Endothelial cell of umbilical vein (primary cell): ENCODE results near the gene ZNF474. TPM values are rescaled to one million over a fixed set of nuclear protein-coding genes. Genes with fewer than 3 reads are reported as not detected.
"Not testable (repeated sequence)": the region's sequence is repeated elsewhere in the genome, so short reads cannot be mapped to it uniquely, and the experiment has no call there.

Experiments
- BruUV-seq: library from RNA; stranded (reverse); fragments of 400-500 nt; replicated peaks from 2 replicates; lab custom pipeline; 2021; lab: Mats Ljungman, UMichigan
- CTCF ChIA-PET: fragments of 300-600, 350-600 bp; sonication (Branson Sonifier 250); formaldehyde crosslinking; loops from one replicate; lab custom pipeline; 2021; ENCODE audit warnings: antibody characterized with exemption, inconsistent platforms; lab: Charles Lee
- POLR2A ChIA-PET: fragments of 300-600, 350-600 bp; sonication (Branson Sonifier 250); formaldehyde crosslinking; loops from one replicate; lab custom pipeline; 2021; ENCODE audit warnings: antibody characterized with exemption, inconsistent platforms; lab: Charles Lee
- DNase-seq: peaks from one replicate; pipeline ENCODE4 v3.0.0-alpha.2; 2011; ENCODE audit warnings: low read depth, low spot score
- FAIRE-seq: peaks from 2 replicates; lab custom pipeline; 2011; peaks lifted over from hg19 to GRCh38; lab: Jason Lieb, UNC
- H2AFZ ChIP-seq: 2 replicates; pipeline ENCODE4 v1.6.0; 2012; ENCODE audit warnings: low read depth, low read length, control low read depth, inconsistent platforms
- H3K27ac ChIP-seq: 2 replicates; pipeline ENCODE4 v1.5.1; 2011; ENCODE audit warnings: low read depth, mild to moderate bottlenecking, control low read depth, low read length, moderate library complexity; ENCODE audit not compliant: insufficient read depth
- H3K27me3 ChIP-seq, 2 experiments: 2 replicates each; pipeline versions ENCODE4 v1.6.0 to v1.6.1; 2011; ENCODE audit warnings: low read length in 2 of 2, mixed read lengths in 1 of 2; ENCODE audit not compliant: control insufficient read depth in 2 of 2, insufficient read depth in 2 of 2
- H3K36me3 ChIP-seq, 2 experiments: 2 replicates in 1 of 2; 3 replicates in 1 of 2; pipeline ENCODE4 v1.5.1; 2011; ENCODE audit warnings: low read length in 2 of 2, mild to moderate bottlenecking in 1 of 2, moderate library complexity in 1 of 2; ENCODE audit not compliant: control insufficient read depth in 2 of 2, insufficient read depth in 2 of 2; ENCODE audit errors: extremely low read depth in 1 of 2
- H3K4me1 ChIP-seq: 3 replicates; pipeline ENCODE4 v1.5.1; 2011; ENCODE audit warnings: mild to moderate bottlenecking, low read length; ENCODE audit not compliant: control insufficient read depth, insufficient read depth; ENCODE audit errors: extremely low read depth
- H3K4me2 ChIP-seq: 2 replicates; pipeline ENCODE4 v1.6.1; 2011; ENCODE audit warnings: low read length, control low read depth, mixed read lengths; ENCODE audit not compliant: insufficient read depth
- H3K4me3 ChIP-seq, 3 experiments: fragments of 200-600 bp in 1 of 3; sonication (generic), shearing (Covaris generic) in 1 of 3; replicated peaks in 1 of 3; 2 replicates each; pipeline ENCODE4 v1.5.1; 2011 to 2016; ENCODE audit warnings: control low read depth in 3 of 3, low read length in 3 of 3, mild to moderate bottlenecking in 2 of 3, inconsistent platforms in 1 of 3, low read depth in 1 of 3, moderate library complexity in 1 of 3; ENCODE audit not compliant: insufficient read depth in 1 of 3
- H3K79me2 ChIP-seq: 2 replicates; pipeline ENCODE4 v1.6.0; 2012; ENCODE audit warnings: low read length, inconsistent platforms; ENCODE audit not compliant: control insufficient read depth, insufficient read depth
- H3K9ac ChIP-seq: replicated peaks from 2 replicates; pipeline ENCODE3; 2011; ENCODE audit warnings: low read length, control low read depth; ENCODE audit not compliant: insufficient read depth; ENCODE audit errors: extremely low read depth
- H3K9me1 ChIP-seq: replicated peaks from 3 replicates; pipeline ENCODE4 v1.6.0; 2011; ENCODE audit warnings: mild to moderate bottlenecking, low read length; ENCODE audit not compliant: control insufficient read depth, insufficient read depth; ENCODE audit errors: extremely low read depth
- H3K9me3 ChIP-seq: replicated peaks from 2 replicates; pipeline ENCODE4 v1.5.1; 2012; ENCODE audit warnings: low read length, inconsistent platforms; ENCODE audit not compliant: control insufficient read depth, insufficient read depth
- H4K20me1 ChIP-seq: replicated peaks from 2 replicates; pipeline ENCODE3; 2011; ENCODE audit warnings: mild to moderate bottlenecking, low read length; ENCODE audit not compliant: control insufficient read depth, insufficient read depth; ENCODE audit errors: extremely low read depth
- EZH2 ChIP-seq: IDR thresholded peaks from 2 replicates; pipeline ENCODE4 v1.6.1; 2012; ENCODE audit warnings: borderline replicate concordance, low read depth, mild to moderate bottlenecking, moderate library complexity, low read length, inconsistent platforms; ENCODE audit not compliant: severe bottlenecking
- FOS ChIP-seq: IDR thresholded peaks from 2 replicates; pipeline ENCODE4 v1.6.1; 2011; ENCODE audit warnings: mild to moderate bottlenecking, low read length, moderate library complexity, borderline replicate concordance; ENCODE audit not compliant: insufficient read depth
- GATA2 ChIP-seq: IDR thresholded peaks from 2 replicates; pipeline ENCODE4 v1.7.0; 2011; ENCODE audit warnings: low read depth, mild to moderate bottlenecking, moderate library complexity, mixed read lengths, low read length; ENCODE audit not compliant: insufficient read length, insufficient read depth
- JUN ChIP-seq: IDR thresholded peaks from 2 replicates; pipeline ENCODE4 v1.6.1; 2011; ENCODE audit warnings: borderline replicate concordance, low read depth; ENCODE audit not compliant: insufficient read length, insufficient read depth
- MAX ChIP-seq: IDR thresholded peaks from 2 replicates; pipeline ENCODE4 v1.6.1; 2011; ENCODE audit not compliant: insufficient read depth, insufficient read length
- MYC ChIP-seq: IDR thresholded peaks from one replicate; pipeline ENCODE4 v1.6.1; 2011; ENCODE audit warnings: mild to moderate bottlenecking, low read depth, low read length
- POLR2A ChIP-seq: IDR thresholded peaks from 2 replicates; pipeline ENCODE4 v1.6.1; 2012; ENCODE audit warnings: low read depth, mild to moderate bottlenecking, control low read depth, low read length
- POLR2AphosphoS5 ChIP-seq: IDR thresholded peaks from 2 replicates; pipeline ENCODE4 v1.6.1; 2012; ENCODE audit warnings: low read depth, mild to moderate bottlenecking, control low read depth, low read length, moderate library complexity; ENCODE audit not compliant: insufficient read depth
- dilution Hi-C: fragments of 300-500 bp; cut with MboI; formaldehyde crosslinking; loops from one replicate; pipeline ENCODE4 v1.15.0; 2019; ENCODE audit warnings: low sequenced_read_pairs; ENCODE audit not compliant: extremely low pct_ligation_motif_present
- intact Hi-C: fragments of 100-400 bp; cut with micrococcal nuclease; formaldehyde crosslinking; loops from one replicate; pipeline ENCODE4 v1.10.0; 2022
- polyA plus RNA-seq, 4 experiments: library from polyadenylated mRNA; depleted of rRNA in 3 of 4; stranded (reverse) in 3 of 4; unstranded in 1 of 4; fragments of >200 nt; gene quantifications; 2 replicates each; pipeline versions ENCODE4 v1.2.1 to v1.2.3, GENCODE V29; 2011 to 2012; ENCODE audit warnings: missing spikeins in 1 of 4
- total RNA-seq: library from RNA; stranded (reverse); gene quantifications from 2 replicates; pipeline ENCODE4 v1.2.3, GENCODE V29; 2021
- TF ChIP-seq, protein P1 (sequence below), 2 donors: IDR thresholded peaks; 1 replicate in 1 of 2; 2 replicates in 1 of 2; pipeline ENCODE4 v1.5.1; 2011; ENCODE audit warnings: low read length in 2 of 2, mild to moderate bottlenecking in 2 of 2, moderate library complexity in 2 of 2, control low read depth in 1 of 2, inconsistent platforms in 1 of 2, low read depth in 1 of 2; ENCODE audit not compliant: insufficient read depth in 1 of 2; ENCODE audit errors: extremely low read depth in 1 of 2

ZNF474 gene
- total and polyA plus RNA-seq, 2 donors (not counting 3 experiments of a cell fraction or from before 2014, with no cell fraction given) = 0.03 TPM; not detected in 1

GRCh38 chr5:122093415-122094180 is 35.7 kb upstream of the ZNF474 start:
- Histone ChIP-seq H3K36me3 (no peaks in the 10 kb centered on the region), H3K9ac (no peak overlapping the region), H3K27ac (no peak overlapping the region), H3K9me3 (no peaks in the 10 kb centered on the region), H4K20me1 (no peaks in the 10 kb centered on the region), H3K4me1 (peaks cover 19% of the 10 kb centered on the region), H3K4me2 (no peak overlapping the region), H3K79me2 (no peaks in the 10 kb centered on the region), H3K9me1 (no peaks in the 10 kb centered on the region), H2AFZ (no peak overlapping the region), H3K4me3 (no peak overlapping the region), H3K27me3 (no peaks in the 10 kb centered on the region)
- no TSS peak for BruUV-seq
- FAIRE-seq (no peak), DNase-seq (no peak)
- dilution Hi-C loops = loop anchor here (25.0 kb wide), 1 partner anchor 94 kb away; no protein-coding TSS in a partner anchor
- intact Hi-C loops = loop anchor here (2.0 to 5.0 kb wide), 2 partner anchors 63 to 324 kb away; no protein-coding TSS in a partner anchor
- TF ChIP-seq, protein P1, sequence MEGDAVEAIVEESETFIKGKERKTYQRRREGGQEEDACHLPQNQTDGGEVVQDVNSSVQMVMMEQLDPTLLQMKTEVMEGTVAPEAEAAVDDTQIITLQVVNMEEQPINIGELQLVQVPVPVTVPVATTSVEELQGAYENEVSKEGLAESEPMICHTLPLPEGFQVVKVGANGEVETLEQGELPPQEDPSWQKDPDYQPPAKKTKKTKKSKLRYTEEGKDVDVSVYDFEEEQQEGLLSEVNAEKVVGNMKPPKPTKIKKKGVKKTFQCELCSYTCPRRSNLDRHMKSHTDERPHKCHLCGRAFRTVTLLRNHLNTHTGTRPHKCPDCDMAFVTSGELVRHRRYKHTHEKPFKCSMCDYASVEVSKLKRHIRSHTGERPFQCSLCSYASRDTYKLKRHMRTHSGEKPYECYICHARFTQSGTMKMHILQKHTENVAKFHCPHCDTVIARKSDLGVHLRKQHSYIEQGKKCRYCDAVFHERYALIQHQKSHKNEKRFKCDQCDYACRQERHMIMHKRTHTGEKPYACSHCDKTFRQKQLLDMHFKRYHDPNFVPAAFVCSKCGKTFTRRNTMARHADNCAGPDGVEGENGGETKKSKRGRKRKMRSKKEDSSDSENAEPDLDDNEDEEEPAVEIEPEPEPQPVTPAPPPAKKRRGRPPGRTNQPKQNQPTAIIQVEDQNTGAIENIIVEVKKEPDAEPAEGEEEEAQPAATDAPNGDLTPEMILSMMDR (IDR thresholded peaks at IDR 0.05; ENCODE audit: extremely low read depth in 1 of 2, insufficient read depth in 1 of 2, low read depth in 1 of 2, low read length in 2 of 2) = no peak
- TF ChIP-seq MAX (no peak), POLR2AphosphoS5 (no peak), FOS (no peak), POLR2A (no peak), JUN (no peak), GATA2 (no peak), EZH2 (no peak), MYC (no peak)
- POLR2A ChIA-PET = no interaction called here
- CTCF ChIA-PET = interaction anchor here (1.1 to 3.8 kb wide), 6 partner anchors 9 to 102 kb away, joined by 3 to 55 read pairs (median 10); partner anchors contain the start of gene LOX

DNA sequence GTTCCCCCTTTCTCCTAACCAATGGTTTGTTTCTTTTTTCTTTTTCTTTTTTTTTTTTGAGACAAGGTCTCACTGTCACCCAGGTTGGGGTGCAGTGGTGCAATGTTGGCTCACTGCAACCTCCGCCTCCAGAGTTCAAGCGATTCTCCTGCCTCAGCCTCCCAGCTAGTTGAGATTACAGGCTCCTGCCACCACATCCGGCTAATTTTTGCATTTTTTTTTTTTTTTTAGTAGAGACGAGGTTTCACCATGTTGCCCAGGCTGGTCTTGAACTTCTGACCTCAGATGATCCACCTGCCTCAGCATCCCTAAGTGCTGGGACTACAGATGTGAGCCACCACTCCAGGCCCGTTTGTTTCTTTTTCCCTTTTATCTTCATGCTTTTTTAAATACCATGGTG is 35.1 kb upstream of the ZNF474 start:
- intact Hi-C loops = loop anchor here (5.0 kb wide), 1 partner anchor 323 kb away; no protein-coding TSS in a partner anchor
- FAIRE-seq, H3K9me3 ChIP-seq, H3K36me3 ChIP-seq, H3K9me1 ChIP-seq, H3K79me2 ChIP-seq, H4K20me1 ChIP-seq, DNase-seq, H2AFZ ChIP-seq, H3K9ac ChIP-seq, BruUV-seq, H3K27ac ChIP-seq, H3K27me3 ChIP-seq, H3K4me3 ChIP-seq, POLR2A ChIA-PET, H3K4me2 ChIP-seq: not testable (repeated sequence)
- peaks cover 20% of the 10 kb centered on the region for H3K4me1 ChIP-seq
- CTCF ChIA-PET = interaction anchor here (1.1 to 3.8 kb wide), 7 partner anchors 8 to 102 kb away, joined by 3 to 52 read pairs (median 4); partner anchors contain the start of gene LOX
- dilution Hi-C loops = loop anchor here (25.0 kb wide), 1 partner anchor 93 kb away; no protein-coding TSS in a partner anchor
